ENCODE measurements around the gene MET.
"Not testable (repeated sequence)": the region's sequence is repeated elsewhere in the genome, so short reads cannot be mapped to it uniquely, and the experiment has no call there.

Gene MET

DNA sequence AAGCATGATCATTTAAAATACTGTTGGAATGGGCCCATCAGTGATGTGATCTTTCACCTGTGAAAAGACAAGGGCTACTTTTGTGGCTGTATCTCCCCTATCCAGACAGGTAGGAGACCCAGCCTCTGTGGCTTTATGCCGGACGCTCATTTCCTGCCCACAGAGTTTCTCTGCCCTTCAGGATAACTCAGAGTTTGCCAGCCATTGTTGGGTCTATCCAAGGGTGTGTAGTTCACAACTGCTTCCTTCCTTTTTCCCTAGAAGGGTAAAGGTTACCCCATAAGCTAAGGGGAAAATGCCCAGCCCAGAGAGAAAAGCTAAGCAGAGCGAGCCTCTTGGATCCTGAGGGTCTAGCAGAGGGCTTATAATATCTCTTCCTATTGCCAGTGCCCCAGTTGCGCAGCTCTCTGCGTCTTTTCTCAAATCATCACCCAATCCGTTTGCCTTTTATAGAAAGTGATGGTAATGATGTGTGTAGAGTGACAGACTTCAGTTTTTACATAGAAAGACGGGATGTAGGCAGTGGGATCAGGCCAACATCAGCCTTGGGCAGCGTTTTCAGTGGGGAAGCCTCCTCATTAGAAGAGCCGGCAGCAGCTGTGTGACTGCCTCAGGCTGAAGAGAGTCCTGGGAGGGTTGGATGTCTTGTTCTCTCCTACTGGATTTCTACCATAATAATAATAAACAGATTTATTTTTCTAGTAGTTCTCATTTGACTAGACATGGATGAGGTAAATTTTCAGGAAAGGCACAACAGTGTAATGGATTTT, 80.5 kb downstream of the MET start:
- no peak for DNase-seq
- TF ChIP-seq GATA1 (IDR thresholded peaks at IDR 0.05; ENCODE audit: low read depth, low read length): no peak
- TF ChIP-seq POLR2A (IDR thresholded peaks at IDR 0.05; ENCODE audit: low read length): no peak

DNA sequence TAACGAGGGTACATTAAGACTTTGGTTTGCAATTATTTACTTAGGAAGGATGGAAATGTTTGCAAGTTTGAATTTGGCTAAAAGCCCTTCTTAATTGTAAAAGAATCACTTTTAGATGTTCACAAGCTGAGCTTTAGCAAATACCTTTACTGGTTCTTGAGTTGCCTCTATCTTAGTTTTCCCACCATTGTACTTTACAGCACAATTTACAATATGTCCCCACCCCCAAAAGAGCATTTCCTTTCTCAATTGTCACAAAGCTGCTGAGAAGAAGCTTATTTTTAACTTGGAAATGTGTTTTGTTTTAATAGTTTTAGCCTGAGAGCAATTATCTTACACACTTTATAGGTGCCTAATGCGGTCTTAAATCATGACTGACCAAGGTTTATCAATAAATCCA, 81.1 kb downstream of the MET start:
- TF ChIP-seq POLR2A (IDR thresholded peaks at IDR 0.05; ENCODE audit: low read length) (no peak), GATA1 (IDR thresholded peaks at IDR 0.05; ENCODE audit: low read depth, low read length) (no peak)
- DNase-seq: no peak

DNA sequence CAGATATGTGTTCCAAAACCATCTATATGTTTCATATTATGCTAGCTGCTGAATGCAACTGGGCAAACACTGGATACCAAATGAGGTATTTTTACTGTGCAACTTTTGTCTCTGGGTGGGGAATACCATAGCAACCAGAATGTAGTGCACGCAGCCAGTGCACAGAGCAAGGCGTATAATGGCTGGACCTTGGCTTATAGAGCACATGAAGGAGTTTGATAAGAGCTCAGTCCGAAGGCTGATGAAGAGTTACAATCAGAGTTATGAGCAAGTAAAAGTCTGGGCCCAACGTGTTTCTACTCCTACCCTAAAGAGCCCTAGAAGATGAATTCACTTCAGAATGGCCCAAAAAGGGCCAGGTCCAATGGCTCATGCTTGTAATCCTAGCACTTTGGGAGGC, 82.2 kb downstream of the MET start:
- no peak for DNase-seq
- TF ChIP-seq POLR2A (IDR thresholded peaks at IDR 0.05; ENCODE audit: low read length) (no peak), GATA1 (IDR thresholded peaks at IDR 0.05; ENCODE audit: low read depth, low read length) (no peak)

DNA sequence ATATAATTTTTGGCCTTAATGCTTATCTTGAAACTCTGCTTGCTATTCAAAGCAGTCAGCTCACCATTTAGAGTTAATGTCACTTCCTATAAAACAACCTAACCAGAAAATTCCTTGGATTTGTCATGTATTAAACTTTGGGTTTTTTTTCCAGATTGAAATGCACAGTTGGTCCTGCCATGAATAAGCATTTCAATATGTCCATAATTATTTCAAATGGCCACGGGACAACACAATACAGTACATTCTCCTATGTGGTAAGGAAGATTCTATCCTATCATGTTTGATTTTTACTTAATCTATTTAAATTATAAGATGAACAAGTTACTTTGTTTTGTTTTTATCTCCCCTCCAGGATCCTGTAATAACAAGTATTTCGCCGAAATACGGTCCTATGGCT, 85.3 kb downstream of the MET start:
- TF ChIP-seq GATA1 (IDR thresholded peaks at IDR 0.05; ENCODE audit: low read depth, low read length): no peak
- DNase-seq: no peak

DNA sequence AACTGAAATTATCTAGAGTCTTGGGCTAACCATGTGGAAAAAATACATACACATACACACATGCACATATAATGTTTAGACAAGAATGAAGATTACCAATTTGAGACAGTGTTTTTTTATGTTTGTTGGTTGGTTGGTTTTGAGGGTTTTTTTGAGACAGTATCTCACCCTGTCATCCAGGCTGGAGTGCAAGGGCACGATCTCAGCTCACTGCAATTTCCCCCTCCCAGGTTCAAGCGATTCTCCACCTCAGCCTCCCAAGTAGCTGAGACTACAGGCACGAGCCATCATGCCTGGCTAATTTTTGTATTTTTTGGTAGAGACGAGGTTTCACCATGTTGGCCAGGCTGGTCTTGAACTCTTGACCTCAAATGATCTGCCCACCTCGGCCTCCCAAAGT, 87.6 kb downstream of the MET start:
- DNase-seq: not testable (repeated sequence)

DNA sequence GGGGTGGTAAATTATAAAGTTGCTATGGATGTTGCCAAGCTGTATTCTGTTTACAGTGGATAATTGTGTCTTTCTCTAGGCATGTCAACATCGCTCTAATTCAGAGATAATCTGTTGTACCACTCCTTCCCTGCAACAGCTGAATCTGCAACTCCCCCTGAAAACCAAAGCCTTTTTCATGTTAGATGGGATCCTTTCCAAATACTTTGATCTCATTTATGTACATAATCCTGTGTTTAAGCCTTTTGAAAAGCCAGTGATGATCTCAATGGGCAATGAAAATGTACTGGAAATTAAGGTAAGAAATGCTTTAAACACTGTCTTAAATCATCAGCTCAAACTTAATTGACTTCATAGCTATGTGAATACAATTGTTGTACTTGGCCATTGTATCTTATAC, 91.0 kb downstream of the MET start:
- no peak for DNase-seq
- no peak for TF ChIP-seq POLR2A (IDR thresholded peaks at IDR 0.05; ENCODE audit: low read length)
- no peak for TF ChIP-seq GATA1 (IDR thresholded peaks at IDR 0.05; ENCODE audit: low read depth, low read length)

DNA sequence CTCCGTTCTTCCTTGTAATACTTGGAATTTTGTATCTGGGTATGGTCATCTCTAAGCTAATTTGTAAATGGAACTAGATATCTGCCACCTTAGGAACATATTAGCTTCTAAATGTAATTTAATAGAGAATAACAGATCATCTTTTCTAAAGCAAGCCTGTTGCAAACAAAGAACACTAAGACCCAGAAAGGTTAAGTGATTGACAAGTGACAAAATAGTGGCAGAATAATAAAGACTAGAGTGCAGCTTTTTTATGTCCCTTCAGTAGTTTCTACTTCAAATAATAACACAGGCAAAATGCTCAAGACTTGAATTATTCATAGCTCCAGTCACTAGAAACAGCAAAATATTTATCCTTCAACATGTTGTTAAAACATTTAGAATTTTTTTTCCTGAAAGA, 91.7 kb downstream of the MET start:
- no peak for TF ChIP-seq POLR2A (IDR thresholded peaks at IDR 0.05; ENCODE audit: low read length)
- no peak for TF ChIP-seq GATA1 (IDR thresholded peaks at IDR 0.05; ENCODE audit: low read depth, low read length)
- DNase-seq: no peak

DNA sequence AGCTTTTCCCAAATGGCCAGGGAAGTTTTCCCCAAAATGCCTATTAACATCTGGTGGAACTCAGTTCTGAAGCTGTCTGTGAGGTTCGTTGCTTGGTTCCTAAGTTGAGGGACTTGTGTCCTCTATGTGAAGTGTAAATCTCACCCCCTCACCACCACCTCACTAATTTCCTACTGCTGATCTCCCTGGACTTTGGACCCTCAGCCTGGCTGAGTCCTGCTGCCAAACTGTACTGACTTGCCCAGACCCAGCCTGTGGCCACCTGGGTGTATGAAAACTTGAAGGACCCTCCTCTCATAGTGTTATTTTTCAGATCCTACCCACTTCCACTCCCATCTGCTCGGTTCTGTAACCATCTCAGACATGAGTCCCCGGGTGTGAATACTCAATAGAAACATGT, 94.9 kb downstream of the MET start:
- no peak for TF ChIP-seq POLR2A (IDR thresholded peaks at IDR 0.05; ENCODE audit: low read length)
- TF ChIP-seq GATA1 (IDR thresholded peaks at IDR 0.05; ENCODE audit: low read depth, low read length): no peak
- DNase-seq: no peak

DNA sequence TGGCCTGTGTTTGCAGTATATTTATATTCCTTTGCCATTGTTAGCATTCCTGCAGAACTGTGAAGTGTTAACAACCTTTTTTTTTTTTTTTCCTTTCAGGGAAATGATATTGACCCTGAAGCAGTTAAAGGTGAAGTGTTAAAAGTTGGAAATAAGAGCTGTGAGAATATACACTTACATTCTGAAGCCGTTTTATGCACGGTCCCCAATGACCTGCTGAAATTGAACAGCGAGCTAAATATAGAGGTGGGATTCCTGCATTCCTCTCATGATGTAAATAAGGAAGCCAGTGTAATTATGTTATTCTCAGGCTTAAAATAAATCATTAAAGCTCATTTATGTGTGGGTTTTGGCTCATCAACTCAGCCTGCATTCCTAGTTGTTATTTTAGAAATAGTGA, 97.5 kb downstream of the MET start:
- no peak for TF ChIP-seq GATA1 (IDR thresholded peaks at IDR 0.05; ENCODE audit: low read depth, low read length)
- TF ChIP-seq POLR2A (IDR thresholded peaks at IDR 0.05; ENCODE audit: low read length): no peak
- DNase-seq: no peak

DNA sequence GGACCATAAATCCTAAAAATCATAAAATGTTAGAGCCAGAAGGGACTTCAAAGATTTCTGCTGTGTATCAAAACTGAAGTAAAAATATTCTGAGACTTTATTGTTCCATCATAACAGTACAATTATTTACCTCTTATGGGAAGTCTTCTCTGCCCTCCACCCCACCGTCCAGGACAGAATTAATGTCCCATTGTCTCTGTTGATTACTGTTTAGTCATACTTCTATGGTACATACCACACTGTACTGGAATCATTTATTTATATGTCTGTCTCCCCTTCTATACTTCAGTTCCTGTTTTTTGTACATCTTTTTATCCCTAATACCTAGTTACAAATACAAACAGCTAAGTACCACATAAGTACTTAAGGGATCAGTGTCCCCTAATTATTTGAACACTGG, 98.9 kb downstream of the MET start:
- no peak for DNase-seq
- TF ChIP-seq GATA1 (IDR thresholded peaks at IDR 0.05; ENCODE audit: low read depth, low read length): no peak
- no peak for TF ChIP-seq POLR2A (IDR thresholded peaks at IDR 0.05; ENCODE audit: low read length)

DNA sequence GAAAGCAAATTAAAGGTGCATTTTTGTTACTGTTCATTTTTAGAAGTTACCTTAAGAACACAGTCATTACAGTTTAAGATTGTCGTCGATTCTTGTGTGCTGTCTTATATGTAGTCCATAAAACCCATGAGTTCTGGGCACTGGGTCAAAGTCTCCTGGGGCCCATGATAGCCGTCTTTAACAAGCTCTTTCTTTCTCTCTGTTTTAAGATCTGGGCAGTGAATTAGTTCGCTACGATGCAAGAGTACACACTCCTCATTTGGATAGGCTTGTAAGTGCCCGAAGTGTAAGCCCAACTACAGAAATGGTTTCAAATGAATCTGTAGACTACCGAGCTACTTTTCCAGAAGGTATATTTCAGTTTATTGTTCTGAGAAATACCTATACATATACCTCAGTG, 99.6 kb downstream of the MET start:
- TF ChIP-seq GATA1 (IDR thresholded peaks at IDR 0.05; ENCODE audit: low read depth, low read length): no peak
- TF ChIP-seq POLR2A (IDR thresholded peaks at IDR 0.05; ENCODE audit: low read length): no peak
- no peak for DNase-seq

DNA sequence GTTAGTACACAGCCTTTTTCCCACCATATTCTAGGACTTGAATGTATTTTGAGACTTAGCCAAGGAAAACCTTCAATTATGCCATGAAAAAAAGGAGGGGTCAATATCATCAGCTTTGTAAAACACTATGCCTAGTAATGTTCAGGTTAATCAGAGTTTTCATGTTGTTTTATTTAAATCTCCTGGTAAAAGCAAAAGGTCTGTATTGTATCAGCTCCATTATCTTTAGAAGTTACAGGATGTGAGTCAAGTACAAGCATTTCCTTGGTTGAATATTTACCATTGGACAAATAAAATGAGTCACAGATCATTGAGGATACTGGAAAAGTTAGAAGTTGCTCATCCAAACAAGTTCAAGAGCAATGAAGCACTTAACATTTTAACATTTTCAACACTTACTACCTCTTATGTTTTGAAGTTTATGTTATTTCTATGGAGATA, 100.4 kb downstream of the MET start:
- TF ChIP-seq GATA1 (IDR thresholded peaks at IDR 0.05; ENCODE audit: low read depth, low read length) (no peak), POLR2A (IDR thresholded peaks at IDR 0.05; ENCODE audit: low read length) (no peak)
- DNase-seq: no peak

DNA sequence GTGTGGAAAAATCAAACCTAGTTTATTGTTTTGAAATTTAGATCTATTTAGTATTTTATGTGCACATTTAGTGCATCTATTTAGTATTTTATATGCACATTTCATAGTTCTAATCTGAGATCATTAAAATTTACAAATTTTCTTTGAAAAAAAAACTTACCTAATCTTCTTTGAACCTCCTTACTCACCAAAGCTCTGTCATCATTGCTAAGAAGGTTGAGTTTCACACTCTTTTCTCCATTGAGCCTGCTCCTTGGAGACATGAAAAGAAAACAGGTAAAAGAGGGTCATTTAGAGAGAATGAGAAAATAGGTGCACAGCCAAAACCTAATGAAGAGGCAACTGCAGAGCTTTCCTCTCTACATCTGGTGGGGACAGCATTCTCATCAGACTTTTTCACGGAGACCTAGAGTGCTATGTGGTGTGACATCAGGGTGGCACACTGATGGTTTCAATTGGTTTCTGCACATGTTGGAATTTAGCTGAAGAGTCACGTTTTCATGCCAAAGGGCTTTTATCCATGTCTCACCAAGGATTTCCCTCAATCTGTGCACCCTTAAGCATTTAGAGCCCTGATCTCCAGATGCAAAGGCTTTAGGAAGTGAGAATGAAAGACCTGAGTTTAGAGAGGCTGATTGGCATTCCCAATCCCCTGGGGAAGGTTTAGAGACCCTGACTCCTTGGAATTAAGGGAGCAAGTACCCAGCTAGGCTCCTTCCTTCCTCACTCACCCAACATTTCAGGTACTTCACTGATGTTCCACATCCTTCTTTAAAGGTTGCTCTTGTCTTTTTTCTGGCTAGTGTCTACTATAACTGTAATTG, 101.1 kb downstream of the MET start:
- no peak for DNase-seq
- TF ChIP-seq GATA1 (IDR thresholded peaks at IDR 0.05; ENCODE audit: low read depth, low read length) (no peak), POLR2A (IDR thresholded peaks at IDR 0.05; ENCODE audit: low read length) (no peak)

DNA sequence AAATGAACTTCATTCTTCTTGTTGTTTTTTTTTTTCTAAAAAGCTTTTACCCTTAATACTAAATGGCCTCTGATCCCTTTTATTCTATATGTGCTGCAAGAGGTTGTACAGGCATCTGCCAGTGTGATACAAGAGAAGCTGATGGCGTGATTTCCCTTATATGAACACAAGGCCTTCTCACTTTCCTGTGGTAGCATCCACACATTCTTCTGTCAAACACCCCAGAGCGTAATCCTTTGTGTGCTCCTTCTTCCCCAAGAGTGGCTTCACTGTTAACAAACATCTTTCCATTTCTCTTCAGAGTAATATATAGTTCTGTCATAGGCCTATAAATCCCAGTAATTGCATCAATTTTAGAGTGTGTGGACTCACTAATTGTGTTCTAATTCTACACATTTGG, 104.0 kb downstream of the MET start:
- no peak for DNase-seq
- no peak for TF ChIP-seq POLR2A (IDR thresholded peaks at IDR 0.05; ENCODE audit: low read length)
- no peak for TF ChIP-seq GATA1 (IDR thresholded peaks at IDR 0.05; ENCODE audit: low read depth, low read length)

Measured in erythroblast (primary cell).